Choroid plexus epithelial cell (primary cell): ENCODE results near the gene FAM156A.
A peak's percentile ranks its signal among the peaks of the same experiment; 100 is the strongest.
"Not testable (repeated sequence)": the region's sequence is repeated elsewhere in the genome, so short reads cannot be mapped to it uniquely, and the experiment has no call there.

Source experiments
- DNase-seq: peaks from one replicate; pipeline ENCODE4 v3.0.0-alpha.2; 2010; ENCODE audit warnings: low read depth
- H3K4me3 ChIP-seq: 2 replicates; pipeline ENCODE4 v1.5.1; 2011; ENCODE audit warnings: low read depth, mild to moderate bottlenecking, control low read depth, low read length, moderate library complexity
- TF ChIP-seq, protein P1 (sequence below): conservative IDR thresholded peaks from 2 replicates; pipeline ENCODE4 v1.5.1; 2011; ENCODE audit warnings: low read depth, mild to moderate bottlenecking, control low read depth, inconsistent platforms, low read length, moderate library complexity

The FAM156A gene

DNA sequence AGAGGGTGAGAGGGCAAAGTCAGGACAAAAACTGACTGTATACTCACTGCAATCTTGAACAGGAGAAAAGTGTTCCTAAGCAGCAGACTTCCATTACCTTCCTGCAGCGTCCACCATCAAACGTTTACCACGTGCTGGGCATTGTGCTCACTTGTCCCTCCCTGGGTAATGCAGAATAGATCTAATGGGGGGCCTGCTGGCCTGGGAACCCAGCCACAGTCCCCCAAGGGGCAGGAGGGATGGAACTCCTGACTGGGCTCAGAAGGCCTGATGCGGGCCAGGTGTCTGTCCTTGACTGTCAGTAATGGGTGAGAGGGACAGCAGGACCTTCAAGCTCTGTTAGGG is 37.6 kb upstream of the FAM156A start:
- H3K4me3 ChIP-seq: peak overlapping the region; percentile 74
- TF ChIP-seq, protein P1, sequence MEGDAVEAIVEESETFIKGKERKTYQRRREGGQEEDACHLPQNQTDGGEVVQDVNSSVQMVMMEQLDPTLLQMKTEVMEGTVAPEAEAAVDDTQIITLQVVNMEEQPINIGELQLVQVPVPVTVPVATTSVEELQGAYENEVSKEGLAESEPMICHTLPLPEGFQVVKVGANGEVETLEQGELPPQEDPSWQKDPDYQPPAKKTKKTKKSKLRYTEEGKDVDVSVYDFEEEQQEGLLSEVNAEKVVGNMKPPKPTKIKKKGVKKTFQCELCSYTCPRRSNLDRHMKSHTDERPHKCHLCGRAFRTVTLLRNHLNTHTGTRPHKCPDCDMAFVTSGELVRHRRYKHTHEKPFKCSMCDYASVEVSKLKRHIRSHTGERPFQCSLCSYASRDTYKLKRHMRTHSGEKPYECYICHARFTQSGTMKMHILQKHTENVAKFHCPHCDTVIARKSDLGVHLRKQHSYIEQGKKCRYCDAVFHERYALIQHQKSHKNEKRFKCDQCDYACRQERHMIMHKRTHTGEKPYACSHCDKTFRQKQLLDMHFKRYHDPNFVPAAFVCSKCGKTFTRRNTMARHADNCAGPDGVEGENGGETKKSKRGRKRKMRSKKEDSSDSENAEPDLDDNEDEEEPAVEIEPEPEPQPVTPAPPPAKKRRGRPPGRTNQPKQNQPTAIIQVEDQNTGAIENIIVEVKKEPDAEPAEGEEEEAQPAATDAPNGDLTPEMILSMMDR: no peak
- DNase-seq: no peak

DNA sequence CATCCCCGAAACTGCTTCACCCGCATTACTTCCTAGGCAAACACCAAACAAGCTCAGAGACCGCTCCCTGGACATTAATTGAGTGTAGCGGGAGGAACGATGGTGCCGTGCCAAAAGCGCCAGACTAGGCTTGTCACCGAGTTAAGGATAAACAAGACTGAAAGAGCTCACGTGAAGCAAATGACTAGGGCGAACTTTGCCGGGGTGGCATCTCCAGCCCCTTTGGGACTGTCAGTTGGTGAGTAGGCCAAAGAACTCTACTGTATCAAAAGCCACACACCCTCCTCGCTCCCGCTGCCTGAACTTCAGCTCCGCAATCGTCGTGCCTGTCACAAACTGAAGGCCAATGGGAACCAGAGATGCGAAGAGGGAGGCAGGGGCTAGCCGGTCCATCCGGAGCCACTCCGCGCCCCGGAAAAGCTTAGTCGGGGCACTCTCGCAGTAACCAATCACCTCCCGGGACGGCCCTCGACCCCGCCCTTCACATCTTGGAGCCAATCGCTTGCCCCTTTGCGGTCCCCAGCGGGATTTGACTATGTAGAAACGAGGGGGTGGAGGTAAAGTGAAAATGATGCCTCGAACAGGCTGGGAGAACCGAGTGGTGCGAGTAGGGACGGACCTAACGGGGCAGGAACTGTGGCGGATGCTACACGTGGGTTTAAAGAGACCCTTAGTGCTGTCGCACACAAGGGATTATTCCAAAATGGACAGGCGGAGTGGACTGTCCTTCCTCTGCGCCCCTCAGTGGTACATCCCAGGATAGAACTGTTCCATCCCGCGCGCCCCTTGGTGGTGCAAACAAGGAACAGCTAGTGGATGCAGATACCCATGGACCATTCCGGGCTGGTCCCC is 37.0 kb upstream of the FAM156A start:
- TF ChIP-seq, protein P1: peak; percentile 74
- DNase-seq: peak; percentile 97
- peak overlapping the region; percentile 74 for H3K4me3 ChIP-seq

DNA sequence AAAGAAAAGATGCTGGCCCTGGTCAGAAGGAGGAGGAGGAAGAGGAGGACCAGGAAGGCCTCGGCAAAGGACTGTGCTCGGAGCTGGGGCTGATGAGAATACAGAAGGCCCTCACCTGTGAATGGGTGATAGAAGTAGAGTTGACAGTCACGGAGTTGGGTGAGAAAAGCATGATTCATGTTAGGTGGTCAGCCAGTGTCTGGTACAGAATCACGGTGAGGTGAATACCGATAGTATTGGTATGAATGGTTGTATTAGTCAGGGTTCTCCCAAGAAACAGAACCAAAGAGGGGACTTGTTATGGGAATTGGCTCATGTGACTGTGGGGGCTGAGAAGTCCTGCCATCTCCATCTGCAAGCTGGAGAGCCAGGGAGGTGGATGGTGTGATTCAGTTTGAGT is 32.5 kb upstream of the FAM156A start:
- no peak overlapping the region for H3K4me3 ChIP-seq
- TF ChIP-seq, protein P1: no peak
- DNase-seq: no peak

DNA sequence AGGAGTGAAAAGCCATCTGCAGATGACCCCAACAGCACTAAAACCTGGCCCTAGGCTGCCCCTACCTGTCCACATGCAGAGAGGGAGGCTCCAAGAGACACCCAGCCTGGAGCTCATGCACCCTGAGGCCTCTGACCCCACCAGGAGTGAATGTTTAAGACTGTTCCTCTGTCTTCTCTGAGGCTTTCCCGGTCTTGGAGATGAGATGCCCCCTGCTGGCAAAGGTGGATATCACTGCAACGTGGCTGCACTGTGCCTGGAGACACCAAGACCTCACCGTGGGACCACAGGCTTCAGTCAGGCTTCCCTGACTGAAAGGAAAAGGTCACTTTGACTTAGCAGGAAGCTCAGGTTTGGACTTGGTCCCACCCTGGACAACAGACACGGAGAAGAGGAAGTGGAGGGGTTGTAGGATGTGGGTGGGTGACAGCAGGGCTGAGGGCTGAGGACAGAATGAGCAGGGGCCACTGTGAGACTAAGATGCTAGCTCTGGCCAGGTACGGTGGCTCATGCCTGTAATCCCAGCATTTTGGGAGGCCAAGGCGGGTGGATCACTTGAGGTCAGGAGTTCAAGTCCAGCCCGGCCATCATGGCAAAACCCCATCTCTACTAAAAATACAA is 31.8 kb upstream of the FAM156A start:
- not testable (repeated sequence) for H3K4me3 ChIP-seq
- TF ChIP-seq, protein P1: peak; percentile 68
- DNase-seq: peak; percentile 77

DNA sequence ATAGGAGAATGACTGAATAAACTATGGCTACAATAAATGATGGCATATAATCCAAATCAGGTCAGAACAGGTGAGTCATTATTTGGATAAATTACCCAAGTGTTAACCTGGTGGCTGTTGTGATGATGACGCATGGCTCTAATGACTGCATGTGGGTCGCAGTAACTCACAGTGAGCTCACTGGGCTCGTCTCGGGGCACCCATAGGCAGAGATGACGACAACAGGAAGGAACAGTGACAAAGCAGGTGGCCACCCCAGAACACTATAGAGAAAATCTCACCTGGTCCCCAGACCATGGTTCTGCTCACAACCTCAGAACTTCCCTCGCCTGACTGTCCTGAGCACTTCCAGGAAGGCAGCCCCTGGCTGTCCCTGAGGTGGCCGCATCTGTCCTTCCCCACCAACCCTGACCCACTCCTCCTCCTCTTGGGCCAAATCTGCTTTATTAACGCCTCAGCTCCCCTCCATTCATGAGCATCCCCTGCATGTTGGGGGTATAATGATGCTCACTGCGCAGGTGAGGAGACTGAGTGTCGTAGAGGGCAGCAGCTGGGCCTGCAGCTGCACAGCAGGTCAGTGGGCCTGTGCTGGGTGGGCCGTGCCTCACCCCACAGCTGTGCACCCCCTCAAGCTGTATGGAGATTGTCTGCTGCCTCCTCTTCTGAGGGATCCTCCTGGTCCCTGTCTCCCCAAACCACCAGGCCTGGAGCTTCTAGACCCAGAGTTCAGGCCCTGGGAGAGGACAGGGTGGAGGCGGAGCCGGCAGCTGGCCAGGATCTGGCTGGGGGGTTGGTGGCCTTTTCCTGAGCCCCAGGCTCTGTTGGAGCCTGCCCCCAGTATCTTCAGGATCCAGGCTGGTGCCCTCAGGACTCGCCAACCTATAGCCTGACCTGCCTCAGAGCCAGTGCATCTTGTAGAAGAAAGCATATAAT is 30.9 kb upstream of the FAM156A start:
- no peak for DNase-seq
- no peak overlapping the region for H3K4me3 ChIP-seq
- TF ChIP-seq, protein P1: no peak

DNA sequence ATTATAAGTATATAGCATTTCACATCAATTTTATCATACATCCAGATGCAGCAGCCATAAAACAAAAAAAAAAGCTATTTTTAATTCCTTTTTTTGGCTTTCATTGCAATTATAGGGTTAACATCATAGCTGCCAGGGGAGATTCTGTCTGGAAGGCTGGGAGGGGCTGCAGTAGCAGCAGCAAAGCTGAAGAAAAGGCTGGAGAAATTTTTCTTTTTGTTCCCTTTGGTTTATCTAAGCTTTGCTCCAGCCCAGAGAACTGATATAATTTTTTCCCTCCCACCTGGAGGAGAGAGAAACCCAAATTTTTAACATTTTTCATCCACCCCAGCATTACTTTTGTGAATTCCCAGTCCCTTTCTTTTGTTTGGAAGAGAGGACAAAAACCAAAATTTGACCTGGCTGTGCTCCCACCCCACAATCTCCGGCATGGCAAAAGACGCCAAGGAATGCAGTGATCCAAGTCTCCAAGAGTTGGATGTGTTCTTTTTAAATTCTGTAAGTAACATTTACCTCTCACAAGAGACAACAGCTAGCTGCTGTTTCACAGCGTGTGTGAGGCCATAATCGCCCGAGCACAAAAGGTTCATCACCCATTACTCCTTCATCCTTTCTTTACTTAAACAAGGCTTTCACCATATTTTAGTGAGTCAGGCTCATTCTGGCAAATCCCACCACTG is 25.1 kb upstream of the FAM156A start:
- TF ChIP-seq, protein P1: no peak
- peak; percentile 26 for DNase-seq
- peak overlapping the region; percentile 31 for H3K4me3 ChIP-seq
